WTC11 (cell line): ENCODE measurements around the gene GALE. TPM values are rescaled to one million over a fixed set of nuclear protein-coding genes. Genes with fewer than 3 reads are reported as not detected.

Source experiments
- ATAC-seq: fragments of 200-7000 bp; cut with Tn5 transposase; 2 replicates; pipeline ENCODE4 v1.10.0; 2021; ENCODE audit warnings: mild to moderate bottlenecking, moderate library complexity
- CTCF ChIA-PET: fragments of 300-600 bp; sonication (Branson Sonifier 250); formaldehyde crosslinking; loops from one replicate; lab custom pipeline; 2021; ENCODE audit warnings: antibody characterized with exemption; lab: Charles Lee
- POLR2A ChIA-PET: fragments of 350-600 bp; sonication (Branson Sonifier 250); formaldehyde crosslinking; loops from one replicate; lab custom pipeline; 2021; ENCODE audit warnings: antibody characterized with exemption; lab: Charles Lee
- DNase-seq: peaks from one replicate; pipeline ENCODE4 v3.0.0; 2021; ENCODE audit warnings: low spot score
- H3K27ac Mint-ChIP-seq: 2 replicates; pipeline ENCODE4 v1.8.0; 2021; ENCODE audit warnings: mixed read lengths
- H3K27me3 Mint-ChIP-seq: 2 replicates; pipeline ENCODE4 v1.8.0; 2021; ENCODE audit warnings: low read depth, mild to moderate bottlenecking, moderate library complexity, mixed read lengths
- H3K36me3 Mint-ChIP-seq: 2 replicates; pipeline ENCODE4 v1.8.0; 2021; ENCODE audit warnings: mixed read lengths
- H3K4me1 Mint-ChIP-seq: 2 replicates; pipeline ENCODE4 v1.8.0; 2022; ENCODE audit warnings: mixed read lengths
- H3K4me3 Mint-ChIP-seq: 2 replicates; pipeline ENCODE4 v1.8.0; 2021; ENCODE audit warnings: mild to moderate bottlenecking, moderate library complexity, mixed read lengths
- H3K9me3 Mint-ChIP-seq: 2 replicates; pipeline ENCODE4 v1.8.0; 2021; ENCODE audit warnings: mixed read lengths
- AR ChIP-seq: fragments of 250-450 bp; sonication (Bioruptor Pico); IDR thresholded peaks from 2 replicates; pipeline ENCODE4 v1.9.0; 2021; ENCODE audit warnings: mild to moderate bottlenecking
- JAZF1 ChIP-seq: fragments of 250-450 bp; sonication (Bioruptor Pico); IDR thresholded peaks from 2 replicates; pipeline ENCODE4 v1.9.0; 2021; ENCODE audit warnings: moderate library complexity, mild to moderate bottlenecking, inconsistent platforms
- MXD4 ChIP-seq: fragments of 250-450 bp; sonication (Bioruptor Pico); IDR thresholded peaks from 2 replicates; pipeline ENCODE4 v1.8.0; 2021; ENCODE audit warnings: mild to moderate bottlenecking, moderate library complexity, borderline replicate concordance
- MYBL2 ChIP-seq: sonication (generic); formaldehyde crosslinking; IDR thresholded peaks from 2 replicates; pipeline ENCODE4 v1.8.1; 2023; ENCODE audit warnings: mild to moderate bottlenecking, moderate library complexity, missing genetic modification reagents
- NFE2L1 ChIP-seq: sonication (generic); formaldehyde crosslinking; IDR thresholded peaks from 2 replicates; pipeline ENCODE4 v1.8.1; 2023; ENCODE audit warnings: missing genetic modification reagents
- NR2C2 ChIP-seq: sonication (generic); formaldehyde crosslinking; IDR thresholded peaks from 2 replicates; pipeline ENCODE4 v1.8.0; 2022; ENCODE audit warnings: mild to moderate bottlenecking, missing genetic modification reagents
- NR3C1 ChIP-seq: sonication (generic); formaldehyde crosslinking; conservative IDR thresholded peaks from 2 replicates; pipeline ENCODE4 v1.8.1; 2023; ENCODE audit warnings: low read depth, mild to moderate bottlenecking, missing genetic modification reagents
- SMAD4 ChIP-seq: sonication (generic); formaldehyde crosslinking; IDR thresholded peaks from 2 replicates; pipeline ENCODE4 v1.8.0; 2022; ENCODE audit warnings: mild to moderate bottlenecking, missing genetic modification reagents
- SP1 ChIP-seq: sonication (generic); formaldehyde crosslinking; conservative IDR thresholded peaks from 2 replicates; pipeline ENCODE4 v1.8.1; 2022; ENCODE audit warnings: missing genetic modification reagents
- ZBTB21 ChIP-seq: sonication (generic); formaldehyde crosslinking; IDR thresholded peaks from 2 replicates; pipeline ENCODE4 v1.8.1; 2023; ENCODE audit warnings: mild to moderate bottlenecking, missing genetic modification reagents, borderline replicate concordance
- ZBTB43 ChIP-seq: sonication (generic); formaldehyde crosslinking; IDR thresholded peaks from 2 replicates; pipeline ENCODE4 v1.8.1; 2023; ENCODE audit warnings: mild to moderate bottlenecking, missing genetic modification reagents
- ZNF671 ChIP-seq: fragments of 250-450 bp; sonication (Bioruptor Pico); IDR thresholded peaks from 2 replicates; pipeline ENCODE4 v1.8.0; 2021; ENCODE audit warnings: mild to moderate bottlenecking
- total RNA-seq: library from RNA; stranded (reverse); gene quantifications from 3 replicates; pipeline ENCODE4 v1.2.3, GENCODE V29; 2021
- TF ChIP-seq, protein P1 (sequence below): sonication (generic); formaldehyde crosslinking; IDR thresholded peaks from 2 replicates; pipeline ENCODE4 v1.8.1; 2023; ENCODE audit warnings: mild to moderate bottlenecking, missing genetic modification reagents
- TF ChIP-seq, protein P2 (sequence below): sonication (generic); formaldehyde crosslinking; IDR thresholded peaks from 2 replicates; pipeline ENCODE4 v1.8.1; 2022; ENCODE audit warnings: mild to moderate bottlenecking, moderate library complexity, missing genetic modification reagents
- TF ChIP-seq, protein P3 (sequence below): sonication (generic); formaldehyde crosslinking; IDR thresholded peaks from 2 replicates; pipeline ENCODE4 v1.8.1; 2023; ENCODE audit warnings: mild to moderate bottlenecking, missing genetic modification reagents, moderate library complexity
- TF ChIP-seq, protein P4 (sequence below): sonication (generic); formaldehyde crosslinking; IDR thresholded peaks from 2 replicates; pipeline ENCODE4 v1.8.0; 2022; ENCODE audit warnings: mild to moderate bottlenecking, missing genetic modification reagents
- TF ChIP-seq, protein P5 (sequence below): fragments of 200-600 bp; IDR thresholded peaks from 2 replicates; pipeline ENCODE4 v1.8.0; 2022; ENCODE audit warnings: antibody characterized with exemption

GALE gene
- total RNA-seq, 1 experiment from 2014 or later: 30.3 TPM

- TF ChIP-seq, protein P1, sequence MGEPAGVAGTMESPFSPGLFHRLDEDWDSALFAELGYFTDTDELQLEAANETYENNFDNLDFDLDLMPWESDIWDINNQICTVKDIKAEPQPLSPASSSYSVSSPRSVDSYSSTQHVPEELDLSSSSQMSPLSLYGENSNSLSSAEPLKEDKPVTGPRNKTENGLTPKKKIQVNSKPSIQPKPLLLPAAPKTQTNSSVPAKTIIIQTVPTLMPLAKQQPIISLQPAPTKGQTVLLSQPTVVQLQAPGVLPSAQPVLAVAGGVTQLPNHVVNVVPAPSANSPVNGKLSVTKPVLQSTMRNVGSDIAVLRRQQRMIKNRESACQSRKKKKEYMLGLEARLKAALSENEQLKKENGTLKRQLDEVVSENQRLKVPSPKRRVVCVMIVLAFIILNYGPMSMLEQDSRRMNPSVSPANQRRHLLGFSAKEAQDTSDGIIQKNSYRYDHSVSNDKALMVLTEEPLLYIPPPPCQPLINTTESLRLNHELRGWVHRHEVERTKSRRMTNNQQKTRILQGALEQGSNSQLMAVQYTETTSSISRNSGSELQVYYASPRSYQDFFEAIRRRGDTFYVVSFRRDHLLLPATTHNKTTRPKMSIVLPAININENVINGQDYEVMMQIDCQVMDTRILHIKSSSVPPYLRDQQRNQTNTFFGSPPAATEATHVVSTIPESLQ: no peak
- TF ChIP-seq SP1 (no peak), NFE2L1 (CRISPR knock-in tag) (no peak), NR3C1 (CRISPR knock-in tag) (no peak), AR (no peak), SMAD4 (CRISPR knock-in tag) (no peak), ZBTB21 (CRISPR knock-in tag) (no peak), NR2C2 (CRISPR knock-in tag) (no peak)
- TF ChIP-seq, protein P2, sequence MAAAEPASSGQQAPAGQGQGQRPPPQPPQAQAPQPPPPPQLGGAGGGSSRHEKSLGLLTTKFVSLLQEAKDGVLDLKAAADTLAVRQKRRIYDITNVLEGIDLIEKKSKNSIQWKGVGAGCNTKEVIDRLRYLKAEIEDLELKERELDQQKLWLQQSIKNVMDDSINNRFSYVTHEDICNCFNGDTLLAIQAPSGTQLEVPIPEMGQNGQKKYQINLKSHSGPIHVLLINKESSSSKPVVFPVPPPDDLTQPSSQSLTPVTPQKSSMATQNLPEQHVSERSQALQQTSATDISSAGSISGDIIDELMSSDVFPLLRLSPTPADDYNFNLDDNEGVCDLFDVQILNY (CRISPR knock-in tag): no peak
- TF ChIP-seq, protein P3, sequence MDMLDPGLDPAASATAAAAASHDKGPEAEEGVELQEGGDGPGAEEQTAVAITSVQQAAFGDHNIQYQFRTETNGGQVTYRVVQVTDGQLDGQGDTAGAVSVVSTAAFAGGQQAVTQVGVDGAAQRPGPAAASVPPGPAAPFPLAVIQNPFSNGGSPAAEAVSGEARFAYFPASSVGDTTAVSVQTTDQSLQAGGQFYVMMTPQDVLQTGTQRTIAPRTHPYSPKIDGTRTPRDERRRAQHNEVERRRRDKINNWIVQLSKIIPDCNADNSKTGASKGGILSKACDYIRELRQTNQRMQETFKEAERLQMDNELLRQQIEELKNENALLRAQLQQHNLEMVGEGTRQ (CRISPR knock-in tag): no peak
- TF ChIP-seq, all 79 proteins: peak for 0
Measured at GRCh38 chr1:23805025-23805424, 4.5 kb upstream of the GALE start (continued).

DNA sequence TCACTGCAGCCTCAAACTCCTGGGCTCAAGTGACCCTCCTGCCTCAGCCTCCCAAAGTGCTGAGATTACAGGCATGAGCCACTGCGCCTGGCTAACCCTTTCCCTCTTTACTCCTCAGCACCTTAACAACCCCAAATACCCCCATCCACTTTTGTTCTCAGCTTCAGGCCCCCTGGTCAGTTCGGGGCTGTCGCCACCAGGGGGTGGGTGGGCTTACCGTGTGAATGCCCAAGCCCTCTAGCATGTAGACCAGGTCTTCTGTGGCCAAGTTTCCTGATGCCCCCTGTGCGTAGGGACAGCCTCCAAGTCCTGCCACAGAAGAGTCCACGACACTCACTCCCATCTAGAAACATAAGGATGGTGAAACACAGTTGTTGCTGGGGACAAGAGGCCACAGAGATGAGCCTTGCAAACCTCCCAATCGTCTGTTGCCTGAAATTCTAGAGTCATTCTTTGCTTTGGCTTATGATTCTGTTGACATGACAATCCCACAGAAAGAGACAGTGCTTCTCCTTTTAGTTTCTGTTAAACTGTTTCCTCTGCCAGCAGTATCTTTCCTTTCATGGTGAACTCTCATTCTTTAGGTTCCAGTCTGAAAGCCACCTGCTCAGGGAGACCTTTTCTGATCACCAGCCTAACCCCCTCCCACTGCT, 3.8 kb upstream of the GALE start:
- TF ChIP-seq ZNF671 (no peak), MYBL2 (no peak), ZBTB43 (CRISPR knock-in tag) (no peak), JAZF1 (CRISPR knock-in tag) (no peak), MXD4 (CRISPR knock-in tag) (no peak)
- TF ChIP-seq, protein P4, sequence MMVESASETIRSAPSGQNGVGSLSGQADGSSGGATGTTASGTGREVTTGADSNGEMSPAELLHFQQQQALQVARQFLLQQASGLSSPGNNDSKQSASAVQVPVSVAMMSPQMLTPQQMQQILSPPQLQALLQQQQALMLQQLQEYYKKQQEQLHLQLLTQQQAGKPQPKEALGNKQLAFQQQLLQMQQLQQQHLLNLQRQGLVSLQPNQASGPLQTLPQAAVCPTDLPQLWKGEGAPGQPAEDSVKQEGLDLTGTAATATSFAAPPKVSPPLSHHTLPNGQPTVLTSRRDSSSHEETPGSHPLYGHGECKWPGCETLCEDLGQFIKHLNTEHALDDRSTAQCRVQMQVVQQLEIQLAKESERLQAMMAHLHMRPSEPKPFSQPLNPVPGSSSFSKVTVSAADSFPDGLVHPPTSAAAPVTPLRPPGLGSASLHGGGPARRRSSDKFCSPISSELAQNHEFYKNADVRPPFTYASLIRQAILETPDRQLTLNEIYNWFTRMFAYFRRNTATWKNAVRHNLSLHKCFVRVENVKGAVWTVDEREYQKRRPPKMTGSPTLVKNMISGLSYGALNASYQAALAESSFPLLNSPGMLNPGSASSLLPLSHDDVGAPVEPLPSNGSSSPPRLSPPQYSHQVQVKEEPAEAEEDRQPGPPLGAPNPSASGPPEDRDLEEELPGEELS: no peak
- TF ChIP-seq, protein P5, sequence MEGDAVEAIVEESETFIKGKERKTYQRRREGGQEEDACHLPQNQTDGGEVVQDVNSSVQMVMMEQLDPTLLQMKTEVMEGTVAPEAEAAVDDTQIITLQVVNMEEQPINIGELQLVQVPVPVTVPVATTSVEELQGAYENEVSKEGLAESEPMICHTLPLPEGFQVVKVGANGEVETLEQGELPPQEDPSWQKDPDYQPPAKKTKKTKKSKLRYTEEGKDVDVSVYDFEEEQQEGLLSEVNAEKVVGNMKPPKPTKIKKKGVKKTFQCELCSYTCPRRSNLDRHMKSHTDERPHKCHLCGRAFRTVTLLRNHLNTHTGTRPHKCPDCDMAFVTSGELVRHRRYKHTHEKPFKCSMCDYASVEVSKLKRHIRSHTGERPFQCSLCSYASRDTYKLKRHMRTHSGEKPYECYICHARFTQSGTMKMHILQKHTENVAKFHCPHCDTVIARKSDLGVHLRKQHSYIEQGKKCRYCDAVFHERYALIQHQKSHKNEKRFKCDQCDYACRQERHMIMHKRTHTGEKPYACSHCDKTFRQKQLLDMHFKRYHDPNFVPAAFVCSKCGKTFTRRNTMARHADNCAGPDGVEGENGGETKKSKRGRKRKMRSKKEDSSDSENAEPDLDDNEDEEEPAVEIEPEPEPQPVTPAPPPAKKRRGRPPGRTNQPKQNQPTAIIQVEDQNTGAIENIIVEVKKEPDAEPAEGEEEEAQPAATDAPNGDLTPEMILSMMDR: 0 out of 2 replicates have a peak, but pooled peaks have one; percentile 12
- POLR2A ChIA-PET: no interaction called here
- Mint-ChIP-seq H3K27me3 (peaks cover 17% of the 10 kb centered on the region), H3K4me3 (no peak overlapping the region), H3K27ac (no peak overlapping the region), H3K4me1 (peaks cover 7% of the 10 kb centered on the region), H3K36me3 (no peaks in the 10 kb centered on the region), H3K9me3 (no peaks in the 10 kb centered on the region)
- ATAC-seq (no peak), DNase-seq (no peak)
- CTCF ChIA-PET: interaction anchor here (0.8 to 1.2 kb wide), 2 partner anchors 33 to 112 kb away, joined by 3 read pairs; no protein-coding TSS in a partner anchor
